PC-9 (cell line): Measurements from ENCODE around the gene TOM1L1.

Experiments
- EZH2 ChIP-seq: fragments of 200-600 bp; sonication (generic); IDR thresholded peaks from 2 replicates; pipeline ENCODE4 v1.8.0; 2017; ENCODE audit warnings: antibody characterized with exemption, low read depth
- TF ChIP-seq, protein P1 (sequence below): fragments of 200-600 bp; sonication (generic); conservative IDR thresholded peaks from 2 replicates; pipeline ENCODE4 v1.6.1; 2017; ENCODE audit warnings: mixed run types, antibody characterized with exemption, mild to moderate bottlenecking, moderate library complexity

GRCh38 chr17:54976316-54976715 lies 75.7 kb downstream of the TOM1L1 start:
- TF ChIP-seq, protein P1, sequence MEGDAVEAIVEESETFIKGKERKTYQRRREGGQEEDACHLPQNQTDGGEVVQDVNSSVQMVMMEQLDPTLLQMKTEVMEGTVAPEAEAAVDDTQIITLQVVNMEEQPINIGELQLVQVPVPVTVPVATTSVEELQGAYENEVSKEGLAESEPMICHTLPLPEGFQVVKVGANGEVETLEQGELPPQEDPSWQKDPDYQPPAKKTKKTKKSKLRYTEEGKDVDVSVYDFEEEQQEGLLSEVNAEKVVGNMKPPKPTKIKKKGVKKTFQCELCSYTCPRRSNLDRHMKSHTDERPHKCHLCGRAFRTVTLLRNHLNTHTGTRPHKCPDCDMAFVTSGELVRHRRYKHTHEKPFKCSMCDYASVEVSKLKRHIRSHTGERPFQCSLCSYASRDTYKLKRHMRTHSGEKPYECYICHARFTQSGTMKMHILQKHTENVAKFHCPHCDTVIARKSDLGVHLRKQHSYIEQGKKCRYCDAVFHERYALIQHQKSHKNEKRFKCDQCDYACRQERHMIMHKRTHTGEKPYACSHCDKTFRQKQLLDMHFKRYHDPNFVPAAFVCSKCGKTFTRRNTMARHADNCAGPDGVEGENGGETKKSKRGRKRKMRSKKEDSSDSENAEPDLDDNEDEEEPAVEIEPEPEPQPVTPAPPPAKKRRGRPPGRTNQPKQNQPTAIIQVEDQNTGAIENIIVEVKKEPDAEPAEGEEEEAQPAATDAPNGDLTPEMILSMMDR = no peak
- no peak for TF ChIP-seq EZH2
